Smooth muscle cell (in vitro differentiated cells): Measurements from ENCODE around the gene STARD5. TPM values are rescaled to one million over a fixed set of nuclear protein-coding genes. Genes with fewer than 3 reads are reported as not detected.

Experiments
- DNase-seq: peaks from one replicate; lab custom pipeline; 2025; ENCODE audit not compliant: unreplicated experiment; lab: John Stamatoyannopoulos, UW
- H2AFZ ChIP-seq: fragments of 200-600 bp; sonication (generic); 2 replicates; pipeline ENCODE4 v1.6.0; 2016; ENCODE audit warnings: antibody characterized with exemption, low read depth, mild to moderate bottlenecking
- H3F3A ChIP-seq: fragments of 200-600 bp; sonication (generic); 2 replicates; pipeline ENCODE4 v1.6.0; 2017; ENCODE audit warnings: antibody characterized with exemption, low read depth
- H3K27ac ChIP-seq: fragments of 200-600 bp; sonication (generic); 2 replicates; pipeline ENCODE4 v1.5.1; 2016; ENCODE audit warnings: low read depth, mild to moderate bottlenecking
- H3K27me3 ChIP-seq: fragments of 200-600 bp; sonication (generic); 2 replicates; pipeline ENCODE4 v1.6.1; 2016; ENCODE audit warnings: low read depth, mild to moderate bottlenecking
- H3K36me3 ChIP-seq: fragments of 200-600 bp; sonication (generic); 2 replicates; pipeline ENCODE4 v1.5.1; 2016; ENCODE audit warnings: low read depth
- H3K4me1 ChIP-seq: fragments of 200-600 bp; sonication (generic); 2 replicates; pipeline ENCODE4 v1.5.1; 2016; ENCODE audit warnings: low read depth
- H3K4me2 ChIP-seq: fragments of 200-600 bp; sonication (generic); 2 replicates; pipeline ENCODE4 v1.6.0; 2016; ENCODE audit warnings: mild to moderate bottlenecking
- H3K4me3 ChIP-seq: fragments of 200-600 bp; sonication (generic); 2 replicates; pipeline ENCODE4 v1.5.1; 2016; ENCODE audit warnings: mild to moderate bottlenecking
- H3K79me2 ChIP-seq: fragments of 200-600 bp; sonication (generic); 2 replicates; pipeline ENCODE4 v1.6.0; 2016; ENCODE audit warnings: low read depth, mild to moderate bottlenecking
- H3K9ac ChIP-seq: fragments of 200-600 bp; sonication (generic); 2 replicates; pipeline ENCODE4 v1.6.0; 2016; ENCODE audit warnings: low read depth
- H3K9me3 ChIP-seq: fragments of 200-600 bp; sonication (generic); replicated peaks from 2 replicates; pipeline ENCODE4 v1.5.1; 2016; ENCODE audit warnings: low read depth
- H4K20me1 ChIP-seq: fragments of 200-600 bp; sonication (generic); 2 replicates; pipeline ENCODE4 v1.6.0; 2016; ENCODE audit warnings: low read depth
- WGBS: methylation state at CpG from one replicate; pipeline ENCODE4 v1.1.7; 2016; ENCODE audit warnings: low lambda C conversion rate; 5-methylcytosine and 5-hydroxymethylcytosine counted together
- polyA plus RNA-seq: library from polyadenylated mRNA; unstranded; fragments of >200 nt; fragmentation: Nextera tagmentation; extraction: Ambion mirVana; gene quantifications from 2 replicates; pipeline ENCODE4 v1.2.1, GENCODE V29; 2016
- total RNA-seq: library from RNA; depleted of rRNA; stranded (reverse); fragments of >200 nt; gene quantifications from 2 replicates; pipeline ENCODE4 v1.2.3, GENCODE V29; 2014
- TF ChIP-seq, protein P1 (sequence below): fragments of 200-600 bp; sonication (generic); IDR thresholded peaks from 2 replicates; pipeline ENCODE4 v1.5.1; 2017; ENCODE audit warnings: borderline replicate concordance, mild to moderate bottlenecking, antibody characterized with exemption; ENCODE audit not compliant: insufficient read depth, poor library complexity, severe bottlenecking

The STARD5 gene
- total RNA-seq (3.3 and 6.2 TPM in 2 replicates), polyA plus RNA-seq (1.6 and 2.1 TPM in 2 replicates)

- H3K9me3 ChIP-seq, result no peaks in the 10 kb centered on the region
- H3K27ac ChIP-seq, result no peak within 1 kb of the TSS
- H3F3A ChIP-seq, result peaks cover 24% of the 10 kb centered on the region
- TF ChIP-seq, protein P1, sequence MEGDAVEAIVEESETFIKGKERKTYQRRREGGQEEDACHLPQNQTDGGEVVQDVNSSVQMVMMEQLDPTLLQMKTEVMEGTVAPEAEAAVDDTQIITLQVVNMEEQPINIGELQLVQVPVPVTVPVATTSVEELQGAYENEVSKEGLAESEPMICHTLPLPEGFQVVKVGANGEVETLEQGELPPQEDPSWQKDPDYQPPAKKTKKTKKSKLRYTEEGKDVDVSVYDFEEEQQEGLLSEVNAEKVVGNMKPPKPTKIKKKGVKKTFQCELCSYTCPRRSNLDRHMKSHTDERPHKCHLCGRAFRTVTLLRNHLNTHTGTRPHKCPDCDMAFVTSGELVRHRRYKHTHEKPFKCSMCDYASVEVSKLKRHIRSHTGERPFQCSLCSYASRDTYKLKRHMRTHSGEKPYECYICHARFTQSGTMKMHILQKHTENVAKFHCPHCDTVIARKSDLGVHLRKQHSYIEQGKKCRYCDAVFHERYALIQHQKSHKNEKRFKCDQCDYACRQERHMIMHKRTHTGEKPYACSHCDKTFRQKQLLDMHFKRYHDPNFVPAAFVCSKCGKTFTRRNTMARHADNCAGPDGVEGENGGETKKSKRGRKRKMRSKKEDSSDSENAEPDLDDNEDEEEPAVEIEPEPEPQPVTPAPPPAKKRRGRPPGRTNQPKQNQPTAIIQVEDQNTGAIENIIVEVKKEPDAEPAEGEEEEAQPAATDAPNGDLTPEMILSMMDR, result no peak
- peak; percentile 87 for DNase-seq
- WGBS, result 4% methylated on average over 54 of the region's 67 CpGs
- H3K27me3 ChIP-seq, result no peaks in the 10 kb centered on the region
- H3K4me3 ChIP-seq, result peak within 1 kb of the TSS; percentile 67
- H3K4me1 ChIP-seq, result peaks cover 11% of the 10 kb centered on the region
- peak within 1 kb of the TSS; percentile 59 for H3K9ac ChIP-seq
- H3K4me2 ChIP-seq, result peak within 1 kb of the TSS; percentile 85
- peaks cover 4% of the 10 kb centered on the region for H3K36me3 ChIP-seq
- no peaks in the 10 kb centered on the region for H3K79me2 ChIP-seq
- peak within 1 kb of the TSS; percentile 97 for H2AFZ ChIP-seq
- peaks cover 4% of the 10 kb centered on the region for H4K20me1 ChIP-seq
Measured at GRCh38 chr15:81323944-81324881, at the start of gene STARD5. STARD5 (minus strand) TSS chr15:81324141; CDS start chr15:81324099, 42 bp downstream.

DNA sequence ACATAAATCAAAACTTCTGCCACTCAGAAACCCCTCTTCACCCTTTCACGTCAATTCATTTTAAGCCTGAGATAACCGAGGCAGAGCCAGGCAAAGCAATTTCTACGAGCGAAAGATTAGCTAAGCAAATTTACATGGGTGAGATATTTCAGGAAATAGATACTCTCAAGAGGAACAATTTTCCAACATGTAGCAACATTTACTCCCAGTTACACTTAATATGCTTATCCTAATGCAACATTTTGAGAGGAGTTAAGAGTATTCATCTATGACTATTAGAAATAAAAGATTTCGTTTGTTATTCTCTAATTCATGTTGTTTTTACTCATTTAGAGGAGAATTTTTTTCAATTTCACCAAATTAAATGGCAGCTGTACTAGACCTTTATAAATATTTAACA lies 49.2 kb upstream of the STARD5 start:
- DNase-seq, result no peak
- 78% methylated on average over 5 of the region's 5 CpGs for WGBS
- no peaks in the 10 kb centered on the region for H3F3A ChIP-seq
- TF ChIP-seq, protein P1, result no peak
- H3K27me3 ChIP-seq, result no peaks in the 10 kb centered on the region
- no peaks in the 10 kb centered on the region for H3K36me3 ChIP-seq
- no peaks in the 10 kb centered on the region for H4K20me1 ChIP-seq
- H3K4me2 ChIP-seq, result no peak overlapping the region
- H3K79me2 ChIP-seq, result no peaks in the 10 kb centered on the region
- no peak overlapping the region for H2AFZ ChIP-seq
- no peak overlapping the region for H3K27ac ChIP-seq
- H3K9ac ChIP-seq, result no peak overlapping the region
- no peak overlapping the region for H3K4me3 ChIP-seq
- peaks cover 4% of the 10 kb centered on the region for H3K4me1 ChIP-seq
- H3K9me3 ChIP-seq, result no peaks in the 10 kb centered on the region

GRCh38 chr15:81372575-81372974 lies 48.6 kb upstream of the STARD5 start:
- Histone ChIP-seq H3K4me3 (no peak overlapping the region), H3K9me3 (no peaks in the 10 kb centered on the region), H3K4me1 (peaks cover 4% of the 10 kb centered on the region), H3K79me2 (no peaks in the 10 kb centered on the region), H3K9ac (no peak overlapping the region), H3F3A (no peaks in the 10 kb centered on the region), H3K4me2 (no peak overlapping the region), H3K36me3 (no peaks in the 10 kb centered on the region), H3K27me3 (no peaks in the 10 kb centered on the region), H4K20me1 (no peaks in the 10 kb centered on the region), H2AFZ (no peak overlapping the region), H3K27ac (no peak overlapping the region)
- DNase-seq, result no peak
- 81% methylated on average over 3 of the region's 3 CpGs for WGBS
- TF ChIP-seq, protein P1, result no peak
